Tibial nerve (tissue), 4 donors: ENCODE data around the gene ARMC7. TPM values are rescaled to one million over a fixed set of nuclear protein-coding genes. Genes with fewer than 3 reads are reported as not detected.

ENCODE experiments used
- DNase-seq, 2 donors: peaks; one replicate each; pipeline ENCODE4 v3.0.0-alpha.2; 2019; ENCODE audit warnings: low spot score in 2 of 2
- H3K27ac ChIP-seq, 4 donors: fragments of 200-600 bp; sonication (generic) in 3 of 4; one replicate each; pipeline ENCODE4 v1.5.1; 2017 to 2019; ENCODE audit warnings: mild to moderate bottlenecking in 1 of 4
- H3K27me3 ChIP-seq, 2 donors: fragments of 200-600 bp; sonication (generic) in 1 of 2; one replicate each; pipeline versions ENCODE4 v1.5.1 to v1.6.0; 2017 to 2019
- H3K36me3 ChIP-seq, 3 donors: fragments of 200-600 bp; sonication (generic); one replicate each; pipeline ENCODE4 v1.5.1; 2018 to 2019
- H3K4me1 ChIP-seq, 4 donors: fragments of 200-600 bp; sonication (generic) in 3 of 4; one replicate each; pipeline ENCODE4 v1.5.1; 2017 to 2019
- H3K4me3 ChIP-seq, 4 donors: fragments of 200-600 bp; sonication (generic) in 3 of 4; one replicate each; pipeline ENCODE4 v1.5.1; 2017 to 2019; ENCODE audit warnings: mild to moderate bottlenecking in 1 of 4, moderate library complexity in 1 of 4
- H3K9me3 ChIP-seq, 4 donors: fragments of 200-600 bp; sonication (generic) in 3 of 4; one replicate each; pipeline ENCODE4 v1.5.1; 2017 to 2019
- CTCF ChIP-seq, 5 experiments: fragments of 200-600 bp in 3 of 5; fragments of 450-650 bp in 2 of 5; sonication (generic) in 3 of 5; IDR thresholded peaks; one replicate each; pipeline ENCODE4 v1.5.1; 2016 to 2019; ENCODE audit warnings: antibody characterized with exemption in 5 of 5, mild to moderate bottlenecking in 3 of 5, moderate library complexity in 2 of 5
- EP300 ChIP-seq, 2 donors: sonication (generic); formaldehyde crosslinking; IDR thresholded peaks; one replicate each; pipeline ENCODE4 v1.6.1; 2017; ENCODE audit warnings: antibody characterized with exemption in 2 of 2, mild to moderate bottlenecking in 1 of 2
- POLR2A ChIP-seq, 2 donors: fragments of 450-650 bp; IDR thresholded peaks; one replicate each; pipeline ENCODE4 v1.6.1; 2017; ENCODE audit warnings: antibody characterized with exemption in 2 of 2, mild to moderate bottlenecking in 2 of 2, moderate library complexity in 2 of 2
- WGBS, 2 donors: methylation state at CpG; one replicate each; pipeline ENCODE4 v1.1.5; 2018; 5-methylcytosine and 5-hydroxymethylcytosine counted together
- total RNA-seq, 4 donors: library from RNA; depleted of rRNA; stranded (reverse); fragments of >200 nt; gene quantifications; one replicate each; pipeline ENCODE4 v1.1.0, GENCODE V29; 2016

The ARMC7 gene
- total RNA-seq, 4 donors from 2014 or later: 4.2 to 12.0 (median 8.3) TPM

- peak overlapping the region in 3 of 4 donors; percentile 15 to 75 (median 72) for H3K27ac ChIP-seq
- H3K9me3 ChIP-seq: no peaks in the 10 kb centered on the region
- TF ChIP-seq POLR2A (IDR thresholded peaks at IDR 0.05) (no peak), CTCF (IDR thresholded peaks at IDR 0.05) (no peak), EP300 (IDR thresholded peaks at IDR 0.05) (no peak)
- H3K4me3 ChIP-seq: no peak overlapping the region
- no peaks in the 10 kb centered on the region for H3K27me3 ChIP-seq
- no peaks in the 10 kb centered on the region for H3K36me3 ChIP-seq
- 57 to 66% methylated on average over 17 of the region's 17 CpGs for WGBS, 2 donors
- no peak for DNase-seq
- H3K4me1 ChIP-seq: peaks cover 0 to 44% (median 26%) of the 10 kb centered on the region in 4 donors
These were observed 31.3 kb upstream of the ARMC7 start for GRCh38 chr17:75078284-75079022.

GRCh38 chr17:75079023-75079373 lies 30.8 kb upstream of the ARMC7 start:
- TF ChIP-seq EP300 (IDR thresholded peaks at IDR 0.05) (no peak), POLR2A (IDR thresholded peaks at IDR 0.05) (no peak), CTCF (IDR thresholded peaks at IDR 0.05) (no peak)
- WGBS, 2 donors: 53 to 75% methylated on average over 7 of the region's 8 CpGs
- Histone ChIP-seq H3K36me3 (no peaks in the 10 kb centered on the region), H3K27ac (peak overlapping the region in 2 of 4 donors; percentile 15 to 72), H3K4me3 (no peak overlapping the region), H3K27me3 (no peaks in the 10 kb centered on the region), H3K9me3 (no peaks in the 10 kb centered on the region), H3K4me1 (peaks cover 0 to 50% (median 26%) of the 10 kb centered on the region in 4 donors)
- no peak for DNase-seq

GRCh38 chr17:75081611-75082540 lies 27.9 kb upstream of the ARMC7 start:
- 74 to 75% methylated on average over 13 of the region's 13 CpGs for WGBS, 2 donors
- no peaks in the 10 kb centered on the region for H3K27me3 ChIP-seq
- H3K27ac ChIP-seq: no peak overlapping the region
- no peak overlapping the region for H3K4me3 ChIP-seq
- no peaks in the 10 kb centered on the region for H3K36me3 ChIP-seq
- H3K4me1 ChIP-seq: peaks cover 0 to 52% (median 25%) of the 10 kb centered on the region in 4 donors
- H3K9me3 ChIP-seq: no peaks in the 10 kb centered on the region
- TF ChIP-seq EP300 (IDR thresholded peaks at IDR 0.05) (no peak), POLR2A (IDR thresholded peaks at IDR 0.05) (no peak), CTCF (IDR thresholded peaks at IDR 0.05) (no peak)
- no peak for DNase-seq

- Histone ChIP-seq H3K27me3 (no peaks in the 10 kb centered on the region), H3K36me3 (no peaks in the 10 kb centered on the region), H3K4me3 (no peak overlapping the region), H3K27ac (no peak overlapping the region), H3K4me1 (peaks cover 0 to 52% (median 24%) of the 10 kb centered on the region in 4 donors), H3K9me3 (no peaks in the 10 kb centered on the region)
- WGBS, 2 donors: 75 to 78% methylated on average over 6 of the region's 6 CpGs
- DNase-seq: no peak
- no peak for TF ChIP-seq CTCF (IDR thresholded peaks at IDR 0.05)
- no peak for TF ChIP-seq POLR2A (IDR thresholded peaks at IDR 0.05)
- TF ChIP-seq EP300 (IDR thresholded peaks at IDR 0.05): no peak
These were observed 27.1 kb upstream of the ARMC7 start for GRCh38 chr17:75082683-75083082.
